Adipocyte (in vitro differentiated cells): ENCODE data around the gene ZNF558.

Source experiments
- DNase-seq: peaks from one replicate; pipeline ENCODE4 v3.0.0-alpha.2; 2015; ENCODE audit warnings: low read depth
- H3K27me3 ChIP-seq: replicated peaks from 2 replicates; pipeline ENCODE4 v1.7.0; 2013; ENCODE audit warnings: mild to moderate bottlenecking, low read length, moderate library complexity; ENCODE audit not compliant: control insufficient read depth, insufficient read depth
- H3K36me3 ChIP-seq: 2 replicates; pipeline ENCODE4 v1.7.0; 2013; ENCODE audit warnings: low read length, mild to moderate bottlenecking, moderate library complexity; ENCODE audit not compliant: control insufficient read depth, insufficient read depth, severe bottlenecking
- H3K4me1 ChIP-seq: 2 replicates; pipeline ENCODE4 v1.7.0; 2013; ENCODE audit warnings: mild to moderate bottlenecking, low read length, moderate library complexity; ENCODE audit not compliant: control insufficient read depth, insufficient read depth
- H3K4me3 ChIP-seq: 2 replicates; pipeline ENCODE4 v1.7.0; 2013; ENCODE audit warnings: mild to moderate bottlenecking, low read length, moderate library complexity
- H3K9ac ChIP-seq: 2 replicates; pipeline ENCODE4 v1.7.0; 2013; ENCODE audit warnings: mild to moderate bottlenecking, low read length, moderate library complexity
- H3K9me3 ChIP-seq: 2 replicates; pipeline ENCODE4 v1.7.0; 2013; ENCODE audit warnings: mild to moderate bottlenecking, low read length, moderate library complexity; ENCODE audit not compliant: control insufficient read depth

The ZNF558 gene

GRCh38 chr19:8835446-8835845 lies 3.3 kb upstream of the ZNF558 start:
- Histone ChIP-seq H3K9ac (no peak overlapping the region), H3K4me1 (peaks cover 11% of the 10 kb centered on the region), H3K36me3 (no peaks in the 10 kb centered on the region), H3K27me3 (no peaks in the 10 kb centered on the region), H3K4me3 (no peak overlapping the region), H3K9me3 (no peaks in the 10 kb centered on the region)
- DNase-seq = no peak

GRCh38 chr19:8831832-8832131 lies 322 bp downstream of the ZNF558 start:
- DNase-seq = no peak
- peaks cover 11% of the 10 kb centered on the region for H3K4me1 ChIP-seq

GRCh38 chr19:8831373-8831772 lies 731 bp downstream of the ZNF558 start:
- H3K9me3 ChIP-seq = no peaks in the 10 kb centered on the region
- H3K4me3 ChIP-seq = peak overlapping the region; percentile 95
- no peak for DNase-seq
- H3K4me1 ChIP-seq = peaks cover 11% of the 10 kb centered on the region
- H3K36me3 ChIP-seq = peaks cover 27% of the 10 kb centered on the region
- no peaks in the 10 kb centered on the region for H3K27me3 ChIP-seq
- H3K9ac ChIP-seq = peak overlapping the region; percentile 98

More at GRCh38 chr19:8831832-8832131, 322 bp downstream of the ZNF558 start:
- Histone ChIP-seq H3K9me3 (no peaks in the 10 kb centered on the region), H3K27me3 (no peaks in the 10 kb centered on the region), H3K9ac (peak overlapping the region; percentile 98), H3K36me3 (peaks cover 23% of the 10 kb centered on the region), H3K4me3 (peak overlapping the region; percentile 95)

GRCh38 chr19:8827277-8827676 lies 4.8 kb downstream of the ZNF558 start:
- no peaks in the 10 kb centered on the region for H3K27me3 ChIP-seq
- H3K4me3 ChIP-seq = no peak overlapping the region
- H3K36me3 ChIP-seq = peaks cover 63% of the 10 kb centered on the region
- DNase-seq = no peak
- H3K4me1 ChIP-seq = peaks cover 8% of the 10 kb centered on the region
- H3K9me3 ChIP-seq = no peaks in the 10 kb centered on the region
- H3K9ac ChIP-seq = no peak overlapping the region

- Histone ChIP-seq H3K4me3 (no peak overlapping the region), H3K27me3 (no peaks in the 10 kb centered on the region), H3K9me3 (peaks cover 7% of the 10 kb centered on the region), H3K36me3 (peaks cover 72% of the 10 kb centered on the region), H3K9ac (no peak overlapping the region), H3K4me1 (peaks cover 6% of the 10 kb centered on the region)
- no peak for DNase-seq
These were observed 5.7 kb downstream of the ZNF558 start for GRCh38 chr19:8826371-8826770.

GRCh38 chr19:8821748-8822241 lies 10.3 kb downstream of the ZNF558 start:
- DNase-seq = no peak
- Histone ChIP-seq H3K4me1 (no peaks in the 10 kb centered on the region), H3K36me3 (peaks cover 96% of the 10 kb centered on the region), H3K9ac (no peak overlapping the region), H3K27me3 (no peaks in the 10 kb centered on the region), H3K4me3 (no peak overlapping the region), H3K9me3 (peaks cover 50% of the 10 kb centered on the region)

GRCh38 chr19:8820234-8820633 lies 11.9 kb downstream of the ZNF558 start:
- Histone ChIP-seq H3K9ac (no peak overlapping the region), H3K27me3 (no peaks in the 10 kb centered on the region), H3K4me1 (no peaks in the 10 kb centered on the region), H3K9me3 (peaks cover 65% of the 10 kb centered on the region), H3K36me3 (peaks cover 99% of the 10 kb centered on the region), H3K4me3 (no peak overlapping the region)
- DNase-seq = no peak

GRCh38 chr19:8815780-8816179 lies 16.3 kb downstream of the ZNF558 start:
- Histone ChIP-seq H3K9me3 (peaks cover 97% of the 10 kb centered on the region), H3K36me3 (peaks cover 100% of the 10 kb centered on the region), H3K27me3 (no peaks in the 10 kb centered on the region), H3K9ac (no peak overlapping the region), H3K4me1 (no peaks in the 10 kb centered on the region), H3K4me3 (peak overlapping the region; percentile 77)
- no peak for DNase-seq

- no peak for DNase-seq
- Histone ChIP-seq H3K9me3 (peaks cover 100% of the 10 kb centered on the region), H3K36me3 (peaks cover 98% of the 10 kb centered on the region), H3K9ac (no peak overlapping the region), H3K27me3 (no peaks in the 10 kb centered on the region), H3K4me1 (no peaks in the 10 kb centered on the region), H3K4me3 (peak overlapping the region; percentile 77)
These were observed 17.9 kb downstream of the ZNF558 start for GRCh38 chr19:8814176-8814575.

- no peaks in the 10 kb centered on the region for H3K4me1 ChIP-seq
- peak overlapping the region; percentile 77 for H3K4me3 ChIP-seq
- peaks cover 97% of the 10 kb centered on the region for H3K36me3 ChIP-seq
- H3K27me3 ChIP-seq = no peaks in the 10 kb centered on the region
- DNase-seq = peak; percentile 5
- H3K9ac ChIP-seq = no peak overlapping the region
- peaks cover 100% of the 10 kb centered on the region for H3K9me3 ChIP-seq
These were observed 20.6 kb downstream of the ZNF558 start for GRCh38 chr19:8811315-8812172.

- DNase-seq = no peak
- peak overlapping the region; percentile 77 for H3K4me3 ChIP-seq
These were observed 25.4 kb downstream of the ZNF558 start for GRCh38 chr19:8806661-8807060.

More at GRCh38 chr19:8806661-8807060, 25.4 kb downstream of the ZNF558 start:
- Histone ChIP-seq H3K36me3 (peaks cover 78% of the 10 kb centered on the region), H3K9me3 (peaks cover 92% of the 10 kb centered on the region), H3K27me3 (no peaks in the 10 kb centered on the region), H3K9ac (no peak overlapping the region), H3K4me1 (no peaks in the 10 kb centered on the region)
